Endothelial cell of umbilical vein (primary cell): Measurements from ENCODE around the gene FAM43B. TPM values are rescaled to one million over a fixed set of nuclear protein-coding genes. Genes with fewer than 3 reads are reported as not detected.

Source experiments
- BruUV-seq: library from RNA; stranded (reverse); fragments of 400-500 nt; replicated peaks from 2 replicates; lab custom pipeline; 2021; lab: Mats Ljungman, UMichigan
- CTCF ChIA-PET: fragments of 300-600, 350-600 bp; sonication (Branson Sonifier 250); formaldehyde crosslinking; loops from one replicate; lab custom pipeline; 2021; ENCODE audit warnings: antibody characterized with exemption, inconsistent platforms; lab: Charles Lee
- POLR2A ChIA-PET: fragments of 300-600, 350-600 bp; sonication (Branson Sonifier 250); formaldehyde crosslinking; loops from one replicate; lab custom pipeline; 2021; ENCODE audit warnings: antibody characterized with exemption, inconsistent platforms; lab: Charles Lee
- DNase-seq: peaks from one replicate; pipeline ENCODE4 v3.0.0-alpha.2; 2011; ENCODE audit warnings: low read depth, low spot score
- FAIRE-seq: peaks from 2 replicates; lab custom pipeline; 2011; peaks lifted over from hg19 to GRCh38; lab: Jason Lieb, UNC
- H2AFZ ChIP-seq: 2 replicates; pipeline ENCODE4 v1.6.0; 2012; ENCODE audit warnings: low read depth, low read length, control low read depth, inconsistent platforms
- H3K27ac ChIP-seq: 2 replicates; pipeline ENCODE4 v1.5.1; 2011; ENCODE audit warnings: low read depth, mild to moderate bottlenecking, control low read depth, low read length, moderate library complexity; ENCODE audit not compliant: insufficient read depth
- H3K27me3 ChIP-seq, 2 experiments: 2 replicates each; pipeline versions ENCODE4 v1.6.0 to v1.6.1; 2011; ENCODE audit warnings: low read length in 2 of 2, mixed read lengths in 1 of 2; ENCODE audit not compliant: control insufficient read depth in 2 of 2, insufficient read depth in 2 of 2
- H3K36me3 ChIP-seq, 2 experiments: 2 replicates in 1 of 2; 3 replicates in 1 of 2; pipeline ENCODE4 v1.5.1; 2011; ENCODE audit warnings: low read length in 2 of 2, mild to moderate bottlenecking in 1 of 2, moderate library complexity in 1 of 2; ENCODE audit not compliant: control insufficient read depth in 2 of 2, insufficient read depth in 2 of 2; ENCODE audit errors: extremely low read depth in 1 of 2
- H3K4me1 ChIP-seq: 3 replicates; pipeline ENCODE4 v1.5.1; 2011; ENCODE audit warnings: mild to moderate bottlenecking, low read length; ENCODE audit not compliant: control insufficient read depth, insufficient read depth; ENCODE audit errors: extremely low read depth
- H3K4me2 ChIP-seq: 2 replicates; pipeline ENCODE4 v1.6.1; 2011; ENCODE audit warnings: low read length, control low read depth, mixed read lengths; ENCODE audit not compliant: insufficient read depth
- H3K4me3 ChIP-seq, 3 experiments: fragments of 200-600 bp in 1 of 3; sonication (generic), shearing (Covaris generic) in 1 of 3; replicated peaks in 1 of 3; 2 replicates each; pipeline ENCODE4 v1.5.1; 2011 to 2016; ENCODE audit warnings: control low read depth in 3 of 3, low read length in 3 of 3, mild to moderate bottlenecking in 2 of 3, inconsistent platforms in 1 of 3, low read depth in 1 of 3, moderate library complexity in 1 of 3; ENCODE audit not compliant: insufficient read depth in 1 of 3
- H3K79me2 ChIP-seq: 2 replicates; pipeline ENCODE4 v1.6.0; 2012; ENCODE audit warnings: low read length, inconsistent platforms; ENCODE audit not compliant: control insufficient read depth, insufficient read depth
- H3K9ac ChIP-seq: replicated peaks from 2 replicates; pipeline ENCODE3; 2011; ENCODE audit warnings: low read length, control low read depth; ENCODE audit not compliant: insufficient read depth; ENCODE audit errors: extremely low read depth
- H3K9me1 ChIP-seq: replicated peaks from 3 replicates; pipeline ENCODE4 v1.6.0; 2011; ENCODE audit warnings: mild to moderate bottlenecking, low read length; ENCODE audit not compliant: control insufficient read depth, insufficient read depth; ENCODE audit errors: extremely low read depth
- H3K9me3 ChIP-seq: replicated peaks from 2 replicates; pipeline ENCODE4 v1.5.1; 2012; ENCODE audit warnings: low read length, inconsistent platforms; ENCODE audit not compliant: control insufficient read depth, insufficient read depth
- H4K20me1 ChIP-seq: replicated peaks from 2 replicates; pipeline ENCODE3; 2011; ENCODE audit warnings: mild to moderate bottlenecking, low read length; ENCODE audit not compliant: control insufficient read depth, insufficient read depth; ENCODE audit errors: extremely low read depth
- CTCF ChIP-seq, 2 donors: IDR thresholded peaks; 1 replicate in 1 of 2; 2 replicates in 1 of 2; pipeline ENCODE4 v1.5.1; 2011; ENCODE audit warnings: low read length in 2 of 2, mild to moderate bottlenecking in 2 of 2, moderate library complexity in 2 of 2, control low read depth in 1 of 2, inconsistent platforms in 1 of 2, low read depth in 1 of 2; ENCODE audit not compliant: insufficient read depth in 1 of 2; ENCODE audit errors: extremely low read depth in 1 of 2
- EZH2 ChIP-seq: IDR thresholded peaks from 2 replicates; pipeline ENCODE4 v1.6.1; 2012; ENCODE audit warnings: borderline replicate concordance, low read depth, mild to moderate bottlenecking, moderate library complexity, low read length, inconsistent platforms; ENCODE audit not compliant: severe bottlenecking
- FOS ChIP-seq: IDR thresholded peaks from 2 replicates; pipeline ENCODE4 v1.6.1; 2011; ENCODE audit warnings: mild to moderate bottlenecking, low read length, moderate library complexity, borderline replicate concordance; ENCODE audit not compliant: insufficient read depth
- GATA2 ChIP-seq: IDR thresholded peaks from 2 replicates; pipeline ENCODE4 v1.7.0; 2011; ENCODE audit warnings: low read depth, mild to moderate bottlenecking, moderate library complexity, mixed read lengths, low read length; ENCODE audit not compliant: insufficient read length, insufficient read depth
- JUN ChIP-seq: IDR thresholded peaks from 2 replicates; pipeline ENCODE4 v1.6.1; 2011; ENCODE audit warnings: borderline replicate concordance, low read depth; ENCODE audit not compliant: insufficient read length, insufficient read depth
- MAX ChIP-seq: IDR thresholded peaks from 2 replicates; pipeline ENCODE4 v1.6.1; 2011; ENCODE audit not compliant: insufficient read depth, insufficient read length
- MYC ChIP-seq: IDR thresholded peaks from one replicate; pipeline ENCODE4 v1.6.1; 2011; ENCODE audit warnings: mild to moderate bottlenecking, low read depth, low read length
- POLR2A ChIP-seq: IDR thresholded peaks from 2 replicates; pipeline ENCODE4 v1.6.1; 2012; ENCODE audit warnings: low read depth, mild to moderate bottlenecking, control low read depth, low read length
- POLR2AphosphoS5 ChIP-seq: IDR thresholded peaks from 2 replicates; pipeline ENCODE4 v1.6.1; 2012; ENCODE audit warnings: low read depth, mild to moderate bottlenecking, control low read depth, low read length, moderate library complexity; ENCODE audit not compliant: insufficient read depth
- dilution Hi-C: fragments of 300-500 bp; cut with MboI; formaldehyde crosslinking; loops from one replicate; pipeline ENCODE4 v1.15.0; 2019; ENCODE audit warnings: low sequenced_read_pairs; ENCODE audit not compliant: extremely low pct_ligation_motif_present
- intact Hi-C: fragments of 100-400 bp; cut with micrococcal nuclease; formaldehyde crosslinking; loops from one replicate; pipeline ENCODE4 v1.10.0; 2022
- polyA plus RNA-seq, 4 experiments: library from polyadenylated mRNA; depleted of rRNA in 3 of 4; stranded (reverse) in 3 of 4; unstranded in 1 of 4; fragments of >200 nt; gene quantifications; 2 replicates each; pipeline versions ENCODE4 v1.2.1 to v1.2.3, GENCODE V29; 2011 to 2012; ENCODE audit warnings: missing spikeins in 1 of 4
- total RNA-seq: library from RNA; stranded (reverse); gene quantifications from 2 replicates; pipeline ENCODE4 v1.2.3, GENCODE V29; 2021

Gene FAM43B
- total and polyA plus RNA-seq, 2 donors (not counting 3 experiments of a cell fraction or from before 2014, with no cell fraction given) = not detected

GRCh38 chr1:20560966-20561365, 8.6 kb downstream of the FAM43B start:
- intact Hi-C loops = no loop called here
- POLR2A ChIA-PET = no interaction called here

More at GRCh38 chr1:20560966-20561365, 8.6 kb downstream of the FAM43B start:
- Histone ChIP-seq H3K27me3 (peaks cover 15 to 20% of the 10 kb centered on the region in 2 experiments), H3K4me1 (no peaks in the 10 kb centered on the region), H4K20me1 (no peaks in the 10 kb centered on the region), H3K9me1 (no peaks in the 10 kb centered on the region), H3K79me2 (no peaks in the 10 kb centered on the region), H3K4me2 (no peak overlapping the region), H3K9ac (no peak overlapping the region), H3K9me3 (no peaks in the 10 kb centered on the region), H3K27ac (no peak overlapping the region), H3K36me3 (no peaks in the 10 kb centered on the region), H3K4me3 (no peak overlapping the region), H2AFZ (no peak overlapping the region)
- dilution Hi-C loops = no loop called here
- DNase-seq (no peak), FAIRE-seq (no peak)
- TF ChIP-seq CTCF (IDR thresholded peaks at IDR 0.05; ENCODE audit: extremely low read depth in 1 of 2, insufficient read depth in 1 of 2, low read depth in 1 of 2, low read length in 2 of 2) (no peak), MYC (no peak), POLR2AphosphoS5 (no peak), POLR2A (no peak), JUN (no peak), MAX (no peak), EZH2 (no peak), FOS (no peak), GATA2 (no peak)
- CTCF ChIA-PET = no interaction called here
- BruUV-seq = no TSS peak
